Measurements from ENCODE around the gene CDYL. TPM values are rescaled to one million over a fixed set of nuclear protein-coding genes. Genes with fewer than 3 reads are reported as not detected.

The CDYL gene
- total RNA-seq, 2 experiments from 2014 or later = 31.1 to 31.2 TPM

DNA sequence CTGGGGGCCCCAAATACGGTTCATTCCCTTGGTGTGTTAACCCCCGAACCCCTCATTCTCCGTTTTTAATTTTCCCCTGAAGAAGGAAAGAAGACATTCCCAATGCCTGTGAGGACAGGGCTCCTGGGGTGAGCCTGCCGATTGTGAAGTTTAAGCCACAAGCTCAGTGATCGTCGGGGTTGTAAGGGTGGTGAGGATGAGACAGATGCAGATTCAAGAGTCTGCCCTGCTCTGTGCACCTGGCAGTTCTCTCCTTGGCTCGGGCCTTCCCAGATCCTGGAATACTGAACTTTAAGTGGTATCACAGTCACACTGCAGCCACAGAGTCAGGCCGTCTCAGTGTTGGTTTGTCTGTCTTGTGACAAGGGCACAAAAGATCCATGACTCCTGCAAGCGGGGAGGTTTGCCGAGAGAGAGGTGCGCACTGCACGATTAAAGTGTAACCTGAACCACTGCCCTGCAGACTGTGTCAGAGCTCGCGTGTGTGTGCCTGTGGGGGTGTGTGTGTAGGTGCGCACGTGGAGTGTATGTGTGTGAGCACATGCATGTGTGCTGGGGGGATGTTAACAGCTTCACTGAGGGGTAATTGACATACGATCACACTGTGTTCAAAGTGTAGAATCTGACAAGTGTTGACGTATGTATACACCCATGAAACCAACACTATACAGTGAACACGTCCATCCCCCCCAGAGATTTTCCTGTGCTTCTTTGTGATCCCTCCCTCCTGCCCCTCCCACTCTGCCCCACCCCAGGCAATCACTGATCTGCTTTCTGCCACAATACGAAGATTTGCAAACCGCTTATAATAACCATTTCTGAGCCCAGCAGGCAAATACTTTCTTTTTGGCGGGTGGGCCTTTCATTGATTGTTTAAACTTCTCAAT is 188.7 kb downstream of the CDYL start:
- CTCF ChIA-PET = no interaction called here
- ATAC-seq (no peak), DNase-seq (no peak)
- intact Hi-C loops (cut with micrococcal nuclease) = no loop called here
- no peaks in the 10 kb centered on the region for H3K4me1 Mint-ChIP-seq (ENCODE audit: low read depth)
- no peak overlapping the region for H3K4me3 Mint-ChIP-seq
- peaks cover 4% of the 10 kb centered on the region for H3K9me3 Mint-ChIP-seq
- H3K27ac Mint-ChIP-seq = no peak overlapping the region
- no peaks in the 10 kb centered on the region for H3K27me3 Mint-ChIP-seq
- H3K36me3 Mint-ChIP-seq (ENCODE audit: low read depth) = no peaks in the 10 kb centered on the region
- POLR2A ChIA-PET = no interaction called here
- TF ChIP-seq, protein P1, sequence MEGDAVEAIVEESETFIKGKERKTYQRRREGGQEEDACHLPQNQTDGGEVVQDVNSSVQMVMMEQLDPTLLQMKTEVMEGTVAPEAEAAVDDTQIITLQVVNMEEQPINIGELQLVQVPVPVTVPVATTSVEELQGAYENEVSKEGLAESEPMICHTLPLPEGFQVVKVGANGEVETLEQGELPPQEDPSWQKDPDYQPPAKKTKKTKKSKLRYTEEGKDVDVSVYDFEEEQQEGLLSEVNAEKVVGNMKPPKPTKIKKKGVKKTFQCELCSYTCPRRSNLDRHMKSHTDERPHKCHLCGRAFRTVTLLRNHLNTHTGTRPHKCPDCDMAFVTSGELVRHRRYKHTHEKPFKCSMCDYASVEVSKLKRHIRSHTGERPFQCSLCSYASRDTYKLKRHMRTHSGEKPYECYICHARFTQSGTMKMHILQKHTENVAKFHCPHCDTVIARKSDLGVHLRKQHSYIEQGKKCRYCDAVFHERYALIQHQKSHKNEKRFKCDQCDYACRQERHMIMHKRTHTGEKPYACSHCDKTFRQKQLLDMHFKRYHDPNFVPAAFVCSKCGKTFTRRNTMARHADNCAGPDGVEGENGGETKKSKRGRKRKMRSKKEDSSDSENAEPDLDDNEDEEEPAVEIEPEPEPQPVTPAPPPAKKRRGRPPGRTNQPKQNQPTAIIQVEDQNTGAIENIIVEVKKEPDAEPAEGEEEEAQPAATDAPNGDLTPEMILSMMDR (IDR thresholded peaks at IDR 0.05) = no peak

DNA sequence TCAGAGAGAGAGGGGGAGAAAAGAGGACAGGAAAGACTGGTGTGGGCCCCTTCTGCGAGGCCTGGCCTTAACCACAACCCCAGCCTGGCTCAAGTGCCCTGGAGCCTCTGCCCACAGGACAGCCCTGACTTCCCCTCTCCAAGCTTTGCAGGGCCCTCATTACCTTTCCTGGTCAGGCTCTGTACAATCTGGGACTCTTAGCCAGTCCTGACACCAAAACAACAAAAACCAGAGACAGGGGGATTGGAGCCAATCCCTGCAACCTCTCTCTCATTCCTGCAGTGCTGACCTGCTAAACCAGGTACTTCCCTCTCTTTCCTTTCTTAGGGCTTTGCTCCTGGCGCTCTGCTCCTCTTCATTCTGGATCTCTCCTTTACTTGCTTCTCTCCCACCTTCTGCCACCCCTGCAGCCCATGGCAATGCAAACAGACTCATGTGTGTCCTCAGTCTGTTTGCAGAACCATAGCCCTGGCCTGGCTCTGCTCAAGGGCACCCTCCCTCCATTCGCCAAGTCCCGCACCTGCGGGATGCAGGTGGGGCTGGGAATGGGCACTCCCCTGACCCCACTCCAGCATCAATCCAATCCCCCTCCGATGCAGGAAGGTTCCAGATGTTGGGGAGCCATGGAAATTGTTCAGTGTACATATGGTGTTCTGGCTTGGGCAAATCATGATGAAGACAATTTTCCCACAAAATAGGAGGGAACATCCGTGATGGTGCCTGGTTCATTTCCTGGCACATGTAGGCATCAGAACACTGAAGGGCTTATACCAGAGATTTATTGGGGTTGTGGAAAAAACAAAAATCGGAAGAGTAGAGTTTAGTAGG is 189.6 kb downstream of the CDYL start:
- Mint-ChIP-seq H3K36me3 (ENCODE audit: low read depth) (no peaks in the 10 kb centered on the region), H3K4me1 (ENCODE audit: low read depth) (no peaks in the 10 kb centered on the region), H3K4me3 (no peak overlapping the region), H3K9me3 (no peaks in the 10 kb centered on the region), H3K27me3 (no peaks in the 10 kb centered on the region), H3K27ac (no peak overlapping the region)
- POLR2A ChIA-PET = no interaction called here
- no peak for ATAC-seq
- intact Hi-C loops (cut with micrococcal nuclease) = no loop called here
- TF ChIP-seq, protein P1 (IDR thresholded peaks at IDR 0.05) = no peak
- CTCF ChIA-PET = no interaction called here
- no peak for DNase-seq

GRCh38 chr6:4967301-4968030 is 191.3 kb downstream of the CDYL start:
- POLR2A ChIA-PET = no interaction called here
- Mint-ChIP-seq H3K27me3 (peaks cover 2% of the 10 kb centered on the region), H3K4me3 (no peak overlapping the region), H3K36me3 (ENCODE audit: low read depth) (no peaks in the 10 kb centered on the region), H3K4me1 (ENCODE audit: low read depth) (no peaks in the 10 kb centered on the region), H3K27ac (no peak overlapping the region), H3K9me3 (no peaks in the 10 kb centered on the region)
- DNase-seq (no peak), ATAC-seq (no peak)
- TF ChIP-seq, protein P1 (IDR thresholded peaks at IDR 0.05) = no peak
- CTCF ChIA-PET = interaction anchor here (0.6 kb wide), 2 partner anchors 96 to 152 kb away, joined by 3 read pairs; no protein-coding TSS in a partner anchor
- intact Hi-C loops (cut with micrococcal nuclease) = no loop called here

DNA sequence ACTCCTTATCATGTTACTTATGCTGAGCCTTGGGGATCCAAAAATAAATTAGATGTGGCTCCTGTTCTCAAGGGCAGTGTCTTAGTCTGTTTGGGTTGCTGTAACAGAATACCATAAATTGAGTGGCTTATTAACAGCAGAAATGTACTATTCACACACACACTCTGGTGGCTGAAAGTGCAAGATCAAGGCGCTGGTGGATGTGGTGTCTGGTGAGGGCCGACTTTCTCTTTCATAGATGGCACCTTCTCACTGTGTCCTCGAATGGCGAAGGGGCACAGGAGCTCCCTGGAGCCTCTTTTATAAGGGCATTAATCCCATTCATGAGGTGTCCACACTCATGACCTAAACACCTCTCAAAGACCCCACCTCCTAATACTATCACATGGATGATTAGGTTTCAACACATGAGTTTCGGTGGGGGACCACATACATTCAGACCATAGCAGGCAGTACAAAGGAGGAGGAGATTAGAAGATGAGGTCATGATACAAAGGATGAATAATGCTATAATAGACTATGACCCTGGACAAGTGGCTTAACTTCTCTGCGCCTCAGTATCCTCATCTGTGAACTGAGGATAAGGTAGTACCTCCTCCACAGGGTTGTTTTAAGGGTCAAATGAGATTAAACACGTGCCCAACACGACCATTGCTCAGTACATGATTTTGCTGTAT is 193.5 kb downstream of the CDYL start:
- Mint-ChIP-seq H3K4me1 (ENCODE audit: low read depth) (no peaks in the 10 kb centered on the region), H3K36me3 (ENCODE audit: low read depth) (no peaks in the 10 kb centered on the region), H3K9me3 (no peaks in the 10 kb centered on the region), H3K27ac (no peak overlapping the region), H3K4me3 (no peak overlapping the region), H3K27me3 (peaks cover 3% of the 10 kb centered on the region)
- TF ChIP-seq, protein P1 (IDR thresholded peaks at IDR 0.05) = no peak
- DNase-seq (no peak), ATAC-seq (no peak)
- ChIA-PET POLR2A (no interaction called here), CTCF (interaction anchor here (0.9 kb wide), 1 partner anchor 13 kb away, joined by 3 read pairs; no protein-coding TSS in a partner anchor)
- intact Hi-C loops (cut with micrococcal nuclease) = no loop called here

All from activated CD8-positive, alpha-beta T cell treated with anti-CD3 and anti-CD28 coated beads for 36 hours (primary cell).